ENCODE results near the gene SCUBE2. TPM values are rescaled to one million over a fixed set of nuclear protein-coding genes. Genes with fewer than 3 reads are reported as not detected.
"Not testable (repeated sequence)": the region's sequence is repeated elsewhere in the genome, so short reads cannot be mapped to it uniquely, and the experiment has no call there.

Gene SCUBE2
- total RNA-seq, 1 experiment from 2014 or later = 3.1 TPM

DNA sequence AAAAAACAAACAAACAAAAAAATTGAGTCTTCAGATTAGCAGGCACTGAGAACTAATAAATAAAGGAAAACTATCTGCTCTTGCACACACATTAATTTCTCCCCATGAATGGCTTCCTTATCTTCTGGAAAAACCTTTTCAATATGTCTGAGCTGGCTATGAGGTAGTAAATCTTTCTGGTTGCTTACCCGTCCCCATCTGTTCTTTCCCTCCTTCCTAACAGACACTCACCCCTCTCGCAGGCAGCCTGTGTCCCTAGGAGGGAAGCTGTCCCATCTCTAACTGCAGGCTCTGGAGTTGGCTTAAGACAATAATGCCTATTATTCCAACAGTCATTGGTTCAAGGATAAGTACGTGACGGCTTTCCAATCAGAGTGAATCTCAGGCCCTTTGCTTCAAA lies 8.2 kb upstream of the SCUBE2 start:
- no peaks in the 10 kb centered on the region for H3K36me3 Mint-ChIP-seq (ENCODE audit: insufficient read depth, unreplicated experiment)
- intact Hi-C loops (cut with micrococcal nuclease; ENCODE audit: unreplicated experiment) = no loop called here
- no peaks in the 10 kb centered on the region for H3K27me3 Mint-ChIP-seq (ENCODE audit: insufficient read depth, unreplicated experiment)
- POLR2A ChIA-PET = no interaction called here
- no peak for DNase-seq
- Histone ChIP-seq H3K9me3 (no peaks in the 10 kb centered on the region), H3K36me3 (ENCODE audit: control insufficient read depth, insufficient read depth, low read length) (no peaks in the 10 kb centered on the region), H3K27me3 (replicated peaks; ENCODE audit: control insufficient read depth, insufficient read depth, low read length) (no peaks in the 10 kb centered on the region), H3K4me1 (peaks cover 7% of the 10 kb centered on the region; the same call in 1 of the 2 replicates), H3K4me3 (ENCODE audit: low read depth, low read length) (no peak overlapping the region)
- no peak for TF ChIP-seq CTCF (IDR thresholded peaks at IDR 0.05; ENCODE audit: insufficient read depth in 1 of 2, low read depth in 1 of 2, low read length in 1 of 2, severe bottlenecking in 1 of 2, unreplicated experiment in 1 of 2)
- CTCF ChIA-PET = no interaction called here
- BruUV-seq (replicated peaks) = no TSS peak
- no peaks in the 10 kb centered on the region for H3K9me3 Mint-ChIP-seq (ENCODE audit: unreplicated experiment)
- H3K27ac Mint-ChIP-seq (ENCODE audit: unreplicated experiment) = no peak overlapping the region
- peaks cover 11% of the 10 kb centered on the region for H3K4me1 Mint-ChIP-seq (ENCODE audit: low read depth, unreplicated experiment)
- H3K4me3 Mint-ChIP-seq (ENCODE audit: unreplicated experiment) = no peak overlapping the region

GRCh38 chr11:9098455-9098854 lies 7.1 kb upstream of the SCUBE2 start:
- H3K9me3 ChIP-seq; H3K27me3 Mint-ChIP-seq (ENCODE audit: insufficient read depth, unreplicated experiment); H3K4me3 Mint-ChIP-seq (ENCODE audit: unreplicated experiment); H3K4me3 ChIP-seq (ENCODE audit: low read depth, low read length); H3K27ac Mint-ChIP-seq (ENCODE audit: unreplicated experiment); CTCF ChIA-PET; H3K4me1 ChIP-seq; H3K9me3 Mint-ChIP-seq (ENCODE audit: unreplicated experiment); H3K36me3 ChIP-seq (ENCODE audit: control insufficient read depth, insufficient read depth, low read length); BruUV-seq (replicated peaks); DNase-seq; intact Hi-C loops (cut with micrococcal nuclease; ENCODE audit: unreplicated experiment); POLR2A ChIA-PET; H3K36me3 Mint-ChIP-seq (ENCODE audit: insufficient read depth, unreplicated experiment); H3K27me3 ChIP-seq (replicated peaks; ENCODE audit: control insufficient read depth, insufficient read depth, low read length); H3K4me1 Mint-ChIP-seq (ENCODE audit: low read depth, unreplicated experiment): not testable (repeated sequence)

GRCh38 chr11:9097186-9097943 lies 6.0 kb upstream of the SCUBE2 start:
- POLR2A ChIA-PET; H3K27me3 Mint-ChIP-seq (ENCODE audit: insufficient read depth, unreplicated experiment); H3K4me1 Mint-ChIP-seq (ENCODE audit: low read depth, unreplicated experiment); BruUV-seq (replicated peaks); H3K4me3 ChIP-seq (ENCODE audit: low read depth, low read length); H3K27me3 ChIP-seq (replicated peaks; ENCODE audit: control insufficient read depth, insufficient read depth, low read length); H3K4me1 ChIP-seq; intact Hi-C loops (cut with micrococcal nuclease; ENCODE audit: unreplicated experiment); H3K9me3 Mint-ChIP-seq (ENCODE audit: unreplicated experiment); H3K27ac Mint-ChIP-seq (ENCODE audit: unreplicated experiment); H3K4me3 Mint-ChIP-seq (ENCODE audit: unreplicated experiment); DNase-seq; H3K9me3 ChIP-seq; H3K36me3 Mint-ChIP-seq (ENCODE audit: insufficient read depth, unreplicated experiment); H3K36me3 ChIP-seq (ENCODE audit: control insufficient read depth, insufficient read depth, low read length); CTCF ChIA-PET: not testable (repeated sequence)

DNA sequence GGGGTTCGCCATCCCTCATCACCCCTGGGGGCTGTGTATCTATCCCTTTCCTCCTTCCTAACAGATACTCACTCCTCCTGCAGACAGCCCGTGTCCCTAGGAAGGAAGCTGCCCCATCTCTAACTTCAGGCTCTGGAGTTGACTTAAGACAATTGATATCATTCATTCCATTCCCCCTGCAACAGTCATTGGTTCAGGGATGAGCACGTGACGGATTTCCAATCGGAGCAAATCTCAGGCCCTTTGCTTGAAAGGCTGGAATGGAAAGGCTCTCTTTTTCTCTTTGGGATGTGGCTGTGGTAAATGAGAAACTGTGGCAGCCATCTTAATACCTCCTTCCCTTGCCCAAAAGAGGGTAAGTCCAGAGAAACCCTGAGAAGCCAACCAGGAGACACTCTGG lies 5.0 kb upstream of the SCUBE2 start:
- H3K9me3 ChIP-seq = no peaks in the 10 kb centered on the region
- no peaks in the 10 kb centered on the region for H3K27me3 Mint-ChIP-seq (ENCODE audit: insufficient read depth, unreplicated experiment)
- POLR2A ChIA-PET = no interaction called here
- no TSS peak for BruUV-seq (replicated peaks)
- H3K27me3 ChIP-seq (replicated peaks; ENCODE audit: control insufficient read depth, insufficient read depth, low read length) = no peaks in the 10 kb centered on the region
- no peaks in the 10 kb centered on the region for H3K36me3 ChIP-seq (ENCODE audit: control insufficient read depth, insufficient read depth, low read length)
- CTCF ChIA-PET = interaction anchor here (1.9 kb wide), 1 partner anchor 81 kb away, joined by 9 read pairs; no protein-coding TSS in a partner anchor
- H3K4me1 Mint-ChIP-seq (ENCODE audit: low read depth, unreplicated experiment) = peaks cover 11% of the 10 kb centered on the region
- H3K27ac Mint-ChIP-seq (ENCODE audit: unreplicated experiment) = no peak overlapping the region
- DNase-seq = no peak
- H3K36me3 Mint-ChIP-seq (ENCODE audit: insufficient read depth, unreplicated experiment) = no peaks in the 10 kb centered on the region
- no peaks in the 10 kb centered on the region for H3K9me3 Mint-ChIP-seq (ENCODE audit: unreplicated experiment)
- intact Hi-C loops (cut with micrococcal nuclease; ENCODE audit: unreplicated experiment) = no loop called here
- TF ChIP-seq CTCF (IDR thresholded peaks at IDR 0.05; ENCODE audit: insufficient read depth in 1 of 2, low read depth in 1 of 2, low read length in 1 of 2, severe bottlenecking in 1 of 2, unreplicated experiment in 1 of 2) = no peak
- no peaks in the 10 kb centered on the region for H3K4me1 ChIP-seq
- H3K4me3 ChIP-seq (ENCODE audit: low read depth, low read length) = no peak overlapping the region
- no peak overlapping the region for H3K4me3 Mint-ChIP-seq (ENCODE audit: unreplicated experiment)

Data from Caco-2 (cell line).